GOT3 (cell line): ENCODE measurements around the gene RAP1A.
"Not testable (repeated sequence)": the region's sequence is repeated elsewhere in the genome, so short reads cannot be mapped to it uniquely, and the experiment has no call there.

Experiments
- DNase-seq: peaks from one replicate; lab custom pipeline; 2025; ENCODE audit warnings: mixed read lengths; lab: John Stamatoyannopoulos, UW

The RAP1A gene

DNA sequence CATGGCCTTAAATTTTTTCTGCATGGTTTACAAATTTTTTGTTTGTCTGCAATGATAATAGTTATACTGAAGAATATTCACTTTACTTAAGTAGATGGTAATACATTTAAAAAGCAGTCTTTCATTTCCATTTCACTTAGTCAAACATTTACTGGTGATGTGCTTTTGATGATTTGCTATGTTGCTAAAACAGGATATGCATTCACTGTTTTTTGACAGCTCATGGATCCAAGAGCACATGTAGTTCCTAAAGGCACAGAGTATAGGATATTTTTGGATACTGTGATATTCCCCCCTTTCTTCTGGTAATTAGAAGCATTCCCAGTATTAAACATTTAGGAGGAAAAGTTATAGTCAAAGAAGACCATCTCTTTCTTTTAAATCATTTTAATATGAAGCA lies 45.9 kb downstream of the RAP1A start:
- DNase-seq, result no peak

GRCh38 chr1:111666828-111667227 lies 47.2 kb downstream of the RAP1A start:
- DNase-seq, result no peak

DNA sequence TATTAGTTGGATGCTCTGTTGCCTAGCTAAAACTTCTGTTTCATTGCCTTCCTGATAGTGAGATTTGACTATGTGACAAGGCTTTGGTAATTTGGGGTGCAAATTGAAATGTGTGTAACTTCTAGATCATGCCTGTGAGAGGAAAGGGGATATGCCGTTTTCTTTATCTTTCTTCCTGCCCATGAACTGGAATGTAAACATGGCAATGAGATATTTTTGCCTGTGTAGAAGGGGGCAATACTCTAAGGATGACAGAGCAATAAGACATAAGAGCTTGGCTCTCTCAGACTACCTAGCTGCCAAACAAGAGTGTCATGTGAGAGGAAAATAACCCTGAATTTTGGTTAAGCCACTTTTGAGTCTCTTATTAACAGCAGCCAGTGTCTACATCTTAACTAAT lies 49.7 kb downstream of the RAP1A start:
- DNase-seq, result no peak

GRCh38 chr1:111671852-111672251 lies 52.3 kb downstream of the RAP1A start:
- no peak for DNase-seq

DNA sequence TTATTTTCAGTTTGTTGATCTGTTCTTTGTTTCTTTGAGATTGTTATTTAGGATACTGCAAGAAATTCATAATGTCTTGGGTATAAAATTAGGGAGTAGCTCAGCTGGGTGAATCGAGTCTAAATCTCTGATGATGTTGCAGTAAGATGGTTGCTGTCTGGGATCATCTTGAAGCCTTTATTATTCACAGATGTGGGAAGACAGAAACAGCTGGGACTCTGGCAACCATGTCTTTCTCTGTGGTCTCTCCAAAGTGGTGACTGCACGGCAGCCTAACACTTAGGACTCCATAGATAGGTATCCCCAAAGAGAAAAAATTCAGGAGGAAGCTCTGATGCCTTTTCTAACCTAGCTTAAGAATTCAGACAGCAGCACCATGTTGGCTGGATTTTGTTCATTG lies 52.7 kb downstream of the RAP1A start:
- no peak for DNase-seq

- no peak for DNase-seq
These were observed 58.0 kb downstream of the RAP1A start for GRCh38 chr1:111677604-111678003.

- DNase-seq, result no peak
These were observed 60.0 kb downstream of the RAP1A start for GRCh38 chr1:111679541-111679940.

DNA sequence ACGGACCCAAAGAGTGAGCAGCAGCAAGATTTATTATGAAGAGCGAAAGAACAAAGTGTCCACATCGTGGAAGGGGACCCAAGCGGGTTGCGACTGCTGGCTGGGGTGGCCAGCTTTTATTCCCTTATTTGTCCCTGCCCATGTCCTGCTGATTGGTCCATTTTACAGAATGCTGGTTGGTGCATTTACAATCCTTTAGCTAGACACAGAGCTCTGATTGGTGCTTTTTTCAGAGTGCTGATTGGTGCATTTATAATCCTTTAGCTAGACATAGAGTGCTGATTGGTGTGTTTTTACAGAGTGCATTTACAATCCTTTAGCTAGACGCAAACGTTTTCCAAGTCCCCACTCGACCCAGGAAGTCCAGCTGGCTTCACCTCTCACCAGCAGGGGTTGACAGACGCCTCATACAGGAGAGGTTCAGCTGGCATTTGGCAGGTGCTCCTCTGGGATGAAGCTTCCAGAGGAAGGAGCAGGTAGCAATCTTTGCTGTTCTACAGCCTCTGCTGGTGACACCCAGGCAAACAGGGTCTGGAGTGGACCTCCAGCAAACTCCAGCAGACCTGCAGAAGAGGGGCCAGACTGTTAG lies 60.7 kb downstream of the RAP1A start:
- DNase-seq, result not testable (repeated sequence)

DNA sequence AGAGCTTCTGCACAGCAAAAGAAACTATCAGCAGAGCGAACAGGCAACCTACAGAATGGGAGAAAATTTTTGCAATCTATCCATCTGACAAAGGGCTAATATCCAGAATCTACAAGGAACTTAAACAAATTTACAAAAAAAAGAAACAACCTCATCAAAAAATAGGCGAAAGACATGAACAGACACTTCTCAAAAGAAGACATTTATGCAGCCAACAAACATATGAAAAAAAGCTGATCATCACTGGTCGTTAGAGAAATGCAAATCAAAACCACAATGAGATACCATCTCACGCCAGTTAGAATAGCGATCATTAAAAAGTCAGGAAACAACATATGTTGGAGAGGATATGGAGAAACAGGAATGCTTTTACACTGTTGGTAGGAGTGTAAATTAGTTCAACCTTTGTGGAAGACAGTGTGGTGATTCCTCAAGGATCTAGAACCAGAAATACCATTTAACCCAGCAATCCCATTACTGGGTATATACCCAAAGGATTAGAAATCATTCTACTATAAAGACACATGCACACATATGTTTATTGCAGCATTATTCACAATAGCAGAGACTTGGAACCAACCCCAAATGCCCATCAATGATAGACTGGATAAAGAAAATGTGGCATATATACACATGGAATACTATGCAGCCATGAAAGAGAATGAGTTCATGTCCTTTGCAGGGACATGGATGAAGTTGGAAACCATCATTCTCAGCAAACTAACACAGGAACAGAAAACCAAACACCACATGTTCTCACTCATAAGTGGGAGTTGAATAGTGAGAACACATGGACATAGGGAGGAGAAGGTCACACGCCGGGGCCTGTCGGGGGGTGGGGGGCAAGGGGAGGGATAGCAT lies 65.9 kb downstream of the RAP1A start:
- DNase-seq, result not testable (repeated sequence)

GRCh38 chr1:111690306-111690617 lies 70.7 kb downstream of the RAP1A start:
- no peak for DNase-seq

DNA sequence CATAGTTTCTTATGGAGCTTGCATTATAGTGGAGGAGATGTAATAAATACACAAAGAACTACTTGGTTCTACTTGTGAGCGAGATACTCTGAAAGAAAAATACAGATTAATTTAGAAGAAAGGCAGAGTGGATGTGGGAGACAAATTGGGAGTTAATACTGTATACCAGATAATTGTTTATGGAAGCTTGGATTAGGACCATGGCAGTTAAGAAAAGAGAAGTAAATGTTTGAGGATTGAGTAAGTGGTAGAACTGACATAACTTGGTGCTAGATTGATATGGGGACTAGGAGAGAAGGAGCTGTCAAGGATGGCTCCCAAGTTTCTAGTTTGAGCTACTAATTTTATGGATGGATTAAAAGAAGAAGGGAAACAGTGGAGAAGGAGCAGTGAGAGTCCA lies 72.3 kb downstream of the RAP1A start:
- DNase-seq, result no peak

GRCh38 chr1:111695801-111696200 lies 76.2 kb downstream of the RAP1A start:
- no peak for DNase-seq

- no peak for DNase-seq
These were observed 76.7 kb downstream of the RAP1A start for GRCh38 chr1:111696330-111696729.

DNA sequence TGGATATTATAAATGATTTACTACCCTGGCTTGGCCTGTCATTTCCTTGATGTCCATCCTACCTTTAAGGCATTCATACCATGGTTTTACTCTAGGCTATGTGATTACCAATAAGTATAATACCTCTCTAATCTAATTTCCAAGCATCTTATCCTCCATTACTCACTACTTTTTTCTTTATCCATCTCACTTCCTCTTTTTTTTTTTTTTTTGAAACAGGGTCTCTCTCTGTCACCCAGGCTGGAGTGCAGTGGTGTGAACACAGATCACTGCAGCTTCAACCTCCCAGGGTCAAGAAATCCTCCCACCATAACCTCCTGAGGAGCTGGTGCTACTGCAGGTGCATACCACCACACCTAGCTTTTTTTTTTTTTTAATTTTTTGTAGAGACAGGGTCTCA lies 79.7 kb downstream of the RAP1A start:
- no peak for DNase-seq

DNA sequence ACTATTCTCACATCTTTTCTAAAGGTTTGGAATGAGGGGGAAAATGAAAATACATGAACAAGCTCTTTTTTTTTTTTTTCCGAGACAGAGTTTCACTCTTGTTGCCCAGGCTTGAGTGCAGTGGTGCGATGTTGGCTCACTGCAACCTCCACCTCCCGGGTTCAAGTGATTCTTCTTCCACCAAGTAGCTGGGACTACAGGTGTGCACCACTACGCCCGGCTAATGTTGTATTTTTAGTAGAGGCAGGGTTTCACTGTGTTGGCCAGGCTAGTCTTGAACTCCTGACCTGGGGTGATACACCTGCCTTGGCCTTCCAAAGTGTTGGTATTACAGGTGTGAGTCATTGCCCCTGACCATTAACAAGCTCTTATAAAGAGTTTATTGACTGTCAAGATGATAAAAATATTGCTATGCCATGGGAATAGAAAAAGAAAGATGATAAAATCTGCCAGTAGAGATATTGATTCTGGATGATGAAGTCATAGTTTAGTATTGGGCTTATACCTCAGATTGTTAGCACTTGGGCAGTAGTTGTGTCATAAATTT lies 83.0 kb downstream of the RAP1A start:
- DNase-seq, result no peak

DNA sequence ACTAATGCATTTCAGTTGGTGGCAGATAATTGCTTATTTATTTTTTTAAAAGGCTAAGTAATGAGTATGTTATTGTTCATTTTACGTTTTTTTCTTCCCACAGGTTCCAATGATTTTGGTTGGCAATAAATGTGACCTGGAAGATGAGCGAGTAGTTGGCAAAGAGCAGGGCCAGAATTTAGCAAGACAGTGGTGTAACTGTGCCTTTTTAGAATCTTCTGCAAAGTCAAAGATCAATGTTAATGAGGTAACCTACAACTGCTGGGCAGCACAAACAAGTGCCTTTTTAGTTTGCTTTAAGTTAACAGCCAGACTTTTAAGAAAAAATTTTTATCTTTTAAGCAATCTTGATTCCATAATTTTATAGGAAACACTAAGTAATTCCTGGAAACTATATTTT lies 84.7 kb downstream of the RAP1A start:
- no peak for DNase-seq

GRCh38 chr1:111704776-111705175 lies 85.2 kb downstream of the RAP1A start:
- DNase-seq, result no peak

DNA sequence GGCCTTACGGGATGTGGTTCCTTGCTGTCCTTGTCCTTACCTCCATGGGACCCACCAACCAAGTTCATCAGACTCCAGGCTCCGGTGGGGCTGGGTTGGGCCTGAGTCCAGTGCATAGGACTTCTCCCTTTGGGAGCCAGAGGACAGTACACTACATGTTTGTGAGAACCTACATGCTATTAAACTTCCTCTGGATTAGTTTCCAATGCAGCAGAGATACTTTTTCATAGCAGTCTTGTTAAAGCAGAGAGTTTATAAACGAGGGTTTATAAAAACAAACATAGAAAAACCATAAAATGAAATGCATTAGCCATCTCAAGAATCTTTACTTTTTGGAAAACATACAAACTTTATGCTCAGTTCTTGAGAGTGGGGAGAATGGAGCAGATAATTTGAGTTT lies 86.3 kb downstream of the RAP1A start:
- DNase-seq, result no peak

DNA sequence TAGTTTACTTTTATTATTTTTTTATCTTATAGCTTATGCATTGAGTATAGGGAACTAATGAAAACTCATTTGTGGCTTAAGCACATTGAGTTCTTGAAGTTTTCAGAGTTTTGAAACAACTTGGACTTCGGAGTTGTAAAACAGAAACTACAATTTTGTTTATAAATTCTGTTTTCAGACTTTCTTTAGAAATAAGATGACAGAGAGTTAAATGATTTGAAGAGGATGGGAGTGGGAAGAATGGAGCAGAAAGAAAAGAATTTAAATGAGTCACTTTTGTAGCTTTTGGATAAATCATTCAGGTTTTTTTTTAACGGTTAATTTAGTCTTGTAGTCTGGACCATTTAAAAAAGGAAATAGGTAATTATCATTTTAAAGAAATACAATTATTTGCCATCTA lies 87.3 kb downstream of the RAP1A start:
- DNase-seq, result no peak

- no peak for DNase-seq
These were observed 88.3 kb downstream of the RAP1A start for GRCh38 chr1:111707906-111708305.

GRCh38 chr1:111709986-111710385 lies 90.4 kb downstream of the RAP1A start:
- DNase-seq, result no peak

DNA sequence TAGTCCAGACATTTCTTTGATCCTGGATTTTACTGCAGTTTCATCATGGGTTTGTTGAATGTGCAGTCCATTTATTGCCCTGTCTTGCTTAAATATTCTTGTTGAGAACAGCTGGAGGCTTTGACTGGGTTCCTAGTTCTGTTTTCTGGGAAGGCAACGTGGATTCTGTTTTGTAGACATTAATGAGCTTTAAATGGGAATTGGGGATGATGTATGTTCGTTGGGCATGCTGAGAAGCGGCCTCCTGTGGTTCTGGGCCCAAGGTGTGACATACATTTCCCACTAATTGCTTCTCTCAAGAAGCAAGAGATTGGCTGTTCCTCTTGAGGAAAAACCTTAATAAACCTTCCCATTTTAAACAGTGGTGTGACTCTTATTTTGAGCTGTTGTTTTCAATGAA lies 96.7 kb downstream of the RAP1A start:
- no peak for DNase-seq

- DNase-seq, result no peak
These were observed 97.9 kb downstream of the RAP1A start for GRCh38 chr1:111717450-111717849.

DNA sequence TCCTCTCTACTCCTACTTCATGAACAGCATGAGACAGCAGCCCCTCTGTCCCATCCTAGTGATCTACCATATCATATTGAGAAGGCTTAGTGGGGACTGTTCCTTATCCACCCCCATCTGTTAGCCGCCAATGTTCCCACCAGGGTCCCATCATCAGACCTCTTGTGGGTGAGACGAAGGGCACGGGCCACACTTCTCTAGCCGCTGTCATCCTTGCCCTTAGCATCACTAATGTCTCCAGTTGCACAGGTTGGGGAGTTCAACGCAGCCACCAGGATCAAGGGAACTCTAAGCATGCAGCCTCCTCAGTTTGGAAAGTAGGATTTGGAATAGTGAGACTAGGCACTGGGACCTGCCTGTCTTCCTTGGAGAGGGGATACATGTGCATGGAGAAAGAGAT lies 99.5 kb downstream of the RAP1A start:
- no peak for DNase-seq
